ENCODE measurements around the gene RBM4.

- TF ChIP-seq CTCF (IDR thresholded peaks at IDR 0.05; ENCODE audit: insufficient read depth, low read depth, low read length), result no peak
- no peak for TF ChIP-seq EZH2 (IDR thresholded peaks at IDR 0.05; ENCODE audit: insufficient read depth, low read length)
Observed at GRCh38 chr11:66651016-66651415, 12.5 kb downstream of the RBM4 start.
